ENCODE data around the gene LCLAT1. TPM values are rescaled to one million over a fixed set of nuclear protein-coding genes. Genes with fewer than 3 reads are reported as not detected.

LCLAT1 gene
- total RNA-seq, 2 donors from 2014 or later, result 30.2 to 34.2 TPM

DNA sequence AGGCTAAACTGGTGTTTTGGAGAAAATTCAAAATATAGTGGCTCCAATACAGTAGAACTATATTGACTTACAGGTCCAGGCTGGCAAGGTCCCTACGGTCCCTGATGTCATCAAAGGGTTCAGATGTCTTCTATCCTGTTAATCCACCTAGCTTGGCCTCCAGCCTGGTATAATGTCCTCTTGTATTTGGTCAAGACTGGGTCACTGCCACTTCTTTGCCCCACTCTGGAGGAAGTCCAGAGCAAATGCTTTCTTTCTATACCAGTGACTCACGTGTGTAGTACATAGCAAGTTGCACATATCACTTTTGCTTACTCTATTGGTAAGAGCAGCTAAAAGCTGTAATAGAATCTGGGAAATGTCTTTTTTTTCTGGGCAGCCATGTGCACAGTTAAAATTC is 80.8 kb downstream of the LCLAT1 start:
- Mint-ChIP-seq H3K27me3 (ENCODE audit: insufficient read depth) (no peaks in the 10 kb centered on the region), H3K4me3 (no peak overlapping the region), H3K27ac (no peak overlapping the region), H3K4me1 (peaks cover 10% of the 10 kb centered on the region), H3K36me3 (ENCODE audit: low read depth) (peaks cover 13% of the 10 kb centered on the region), H3K9me3 (no peaks in the 10 kb centered on the region)
- H3K36me3 ChIP-seq (ENCODE audit: control insufficient read depth, insufficient read depth, low read length), result peaks cover 15% of the 10 kb centered on the region
- WGBS, 2 experiments (ENCODE audit: insufficient coverage in 1 of 2, insufficient read length in 1 of 2), result 89 to 98% methylated on average over 2 of the region's 2 CpGs
- no peak overlapping the region for H3K9ac ChIP-seq (ENCODE audit: extremely low read depth, low read length, poor library complexity, severe bottlenecking)
- no peak overlapping the region for H3K27ac ChIP-seq (ENCODE audit: low read depth, low read length)
- no peak for DNase-seq
- no peak overlapping the region for H3K4me3 ChIP-seq (ENCODE audit: low read length)
- H3K27me3 ChIP-seq (ENCODE audit: control insufficient read depth, insufficient read depth, low read length, poor library complexity, severe bottlenecking), result no peaks in the 10 kb centered on the region
- TF ChIP-seq, protein P1, sequence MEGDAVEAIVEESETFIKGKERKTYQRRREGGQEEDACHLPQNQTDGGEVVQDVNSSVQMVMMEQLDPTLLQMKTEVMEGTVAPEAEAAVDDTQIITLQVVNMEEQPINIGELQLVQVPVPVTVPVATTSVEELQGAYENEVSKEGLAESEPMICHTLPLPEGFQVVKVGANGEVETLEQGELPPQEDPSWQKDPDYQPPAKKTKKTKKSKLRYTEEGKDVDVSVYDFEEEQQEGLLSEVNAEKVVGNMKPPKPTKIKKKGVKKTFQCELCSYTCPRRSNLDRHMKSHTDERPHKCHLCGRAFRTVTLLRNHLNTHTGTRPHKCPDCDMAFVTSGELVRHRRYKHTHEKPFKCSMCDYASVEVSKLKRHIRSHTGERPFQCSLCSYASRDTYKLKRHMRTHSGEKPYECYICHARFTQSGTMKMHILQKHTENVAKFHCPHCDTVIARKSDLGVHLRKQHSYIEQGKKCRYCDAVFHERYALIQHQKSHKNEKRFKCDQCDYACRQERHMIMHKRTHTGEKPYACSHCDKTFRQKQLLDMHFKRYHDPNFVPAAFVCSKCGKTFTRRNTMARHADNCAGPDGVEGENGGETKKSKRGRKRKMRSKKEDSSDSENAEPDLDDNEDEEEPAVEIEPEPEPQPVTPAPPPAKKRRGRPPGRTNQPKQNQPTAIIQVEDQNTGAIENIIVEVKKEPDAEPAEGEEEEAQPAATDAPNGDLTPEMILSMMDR (conservative IDR thresholded peaks at IDR 0.05), result no peak
- peaks cover 12% of the 10 kb centered on the region for H3K9me3 ChIP-seq (ENCODE audit: control insufficient read depth, low read length)
- H3K4me1 ChIP-seq (ENCODE audit: control insufficient read depth, insufficient read depth, low read length), result no peaks in the 10 kb centered on the region

DNA sequence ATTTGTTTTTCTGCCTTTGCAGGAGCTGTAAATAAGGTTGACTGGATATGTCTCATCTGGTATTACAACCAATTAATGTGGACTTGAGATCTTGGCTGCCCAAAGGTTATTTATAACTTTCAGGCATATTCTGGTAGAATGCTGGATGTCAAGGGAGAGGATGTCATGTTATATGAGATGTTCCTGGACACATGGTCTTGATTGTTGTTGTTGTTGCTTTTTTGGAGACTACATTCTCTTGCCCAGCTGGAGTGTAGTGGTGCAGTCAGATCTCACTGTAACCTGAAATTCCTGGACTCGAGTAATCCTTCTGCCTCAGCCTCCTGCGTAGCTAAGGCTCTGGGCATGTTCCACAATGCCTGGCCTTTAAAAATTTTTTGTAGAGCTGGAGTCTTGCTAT is 83.3 kb downstream of the LCLAT1 start:
- H3K27ac Mint-ChIP-seq, result no peak overlapping the region
- H3K9me3 Mint-ChIP-seq, result peaks cover 3% of the 10 kb centered on the region
- WGBS, 2 experiments (ENCODE audit: insufficient coverage in 1 of 2, insufficient read length in 1 of 2), result 88 to 96% methylated on average over 1 to 2 of the region's 2 CpGs

GRCh38 chr2:30541680-30542079 is 94.6 kb downstream of the LCLAT1 start:
- Histone ChIP-seq H3K36me3 (ENCODE audit: control insufficient read depth, insufficient read depth, low read length) (peaks cover 2% of the 10 kb centered on the region), H3K4me3 (ENCODE audit: low read length) (no peak overlapping the region), H3K9me3 (ENCODE audit: control insufficient read depth, low read length) (peaks cover 2% of the 10 kb centered on the region), H3K27me3 (ENCODE audit: control insufficient read depth, insufficient read depth, low read length, poor library complexity, severe bottlenecking) (no peaks in the 10 kb centered on the region), H3K4me1 (ENCODE audit: control insufficient read depth, insufficient read depth, low read length) (peaks cover 3% of the 10 kb centered on the region), H3K27ac (ENCODE audit: low read depth, low read length) (no peak overlapping the region), H3K9ac (ENCODE audit: extremely low read depth, low read length, poor library complexity, severe bottlenecking) (no peak overlapping the region)
- TF ChIP-seq, protein P1 (conservative IDR thresholded peaks at IDR 0.05), result no peak
- H3K4me1 Mint-ChIP-seq, result peaks cover 15% of the 10 kb centered on the region
- H3K27ac Mint-ChIP-seq, result no peak overlapping the region
- no peak for DNase-seq
- WGBS, 2 experiments (ENCODE audit: insufficient coverage in 1 of 2, insufficient read length in 1 of 2), result 100% methylated on average over 1 of the region's 1 CpG; no CpG with 5 or more reads in 1 of the 2 experiments
- no peaks in the 10 kb centered on the region for H3K27me3 Mint-ChIP-seq (ENCODE audit: insufficient read depth)
- H3K9me3 Mint-ChIP-seq, result peaks cover 8% of the 10 kb centered on the region
- H3K36me3 Mint-ChIP-seq (ENCODE audit: low read depth), result peaks cover 21% of the 10 kb centered on the region
- no peak overlapping the region for H3K4me3 Mint-ChIP-seq

More for the DNA sequence above, 83.3 kb downstream of the LCLAT1 start:
- Mint-ChIP-seq H3K36me3 (ENCODE audit: low read depth) (peaks cover 36% of the 10 kb centered on the region), H3K27me3 (ENCODE audit: insufficient read depth) (no peaks in the 10 kb centered on the region), H3K4me3 (no peak overlapping the region), H3K4me1 (no peaks in the 10 kb centered on the region)
- DNase-seq, result no peak
- Histone ChIP-seq H3K9ac (ENCODE audit: extremely low read depth, low read length, poor library complexity, severe bottlenecking) (no peak overlapping the region), H3K36me3 (ENCODE audit: control insufficient read depth, insufficient read depth, low read length) (peaks cover 37% of the 10 kb centered on the region), H3K4me3 (ENCODE audit: low read length) (no peak overlapping the region), H3K9me3 (ENCODE audit: control insufficient read depth, low read length) (peaks cover 16% of the 10 kb centered on the region), H3K4me1 (ENCODE audit: control insufficient read depth, insufficient read depth, low read length) (no peaks in the 10 kb centered on the region), H3K27me3 (ENCODE audit: control insufficient read depth, insufficient read depth, low read length, poor library complexity, severe bottlenecking) (no peaks in the 10 kb centered on the region), H3K27ac (ENCODE audit: low read depth, low read length) (no peak overlapping the region)
- TF ChIP-seq, protein P1 (conservative IDR thresholded peaks at IDR 0.05), result no peak

Data from endodermal cell (in vitro differentiated cells).